HG02623 (cell line): Measurements from ENCODE around the gene CCNO.

Source experiments
- ATAC-seq: cut with Tn5 transposase; IDR thresholded peaks from one replicate; pipeline ENCODE4 v1.9.1; 2021; ENCODE audit warnings: moderate library complexity; ENCODE audit not compliant: unreplicated experiment

Gene CCNO, protein sequence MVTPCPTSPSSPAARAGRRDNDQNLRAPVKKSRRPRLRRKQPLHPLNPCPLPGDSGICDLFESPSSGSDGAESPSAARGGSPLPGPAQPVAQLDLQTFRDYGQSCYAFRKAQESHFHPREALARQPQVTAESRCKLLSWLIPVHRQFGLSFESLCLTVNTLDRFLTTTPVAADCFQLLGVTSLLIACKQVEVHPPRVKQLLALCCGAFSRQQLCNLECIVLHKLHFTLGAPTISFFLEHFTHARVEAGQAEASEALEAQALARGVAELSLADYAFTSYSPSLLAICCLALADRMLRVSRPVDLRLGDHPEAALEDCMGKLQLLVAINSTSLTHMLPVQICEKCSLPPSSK

DNA sequence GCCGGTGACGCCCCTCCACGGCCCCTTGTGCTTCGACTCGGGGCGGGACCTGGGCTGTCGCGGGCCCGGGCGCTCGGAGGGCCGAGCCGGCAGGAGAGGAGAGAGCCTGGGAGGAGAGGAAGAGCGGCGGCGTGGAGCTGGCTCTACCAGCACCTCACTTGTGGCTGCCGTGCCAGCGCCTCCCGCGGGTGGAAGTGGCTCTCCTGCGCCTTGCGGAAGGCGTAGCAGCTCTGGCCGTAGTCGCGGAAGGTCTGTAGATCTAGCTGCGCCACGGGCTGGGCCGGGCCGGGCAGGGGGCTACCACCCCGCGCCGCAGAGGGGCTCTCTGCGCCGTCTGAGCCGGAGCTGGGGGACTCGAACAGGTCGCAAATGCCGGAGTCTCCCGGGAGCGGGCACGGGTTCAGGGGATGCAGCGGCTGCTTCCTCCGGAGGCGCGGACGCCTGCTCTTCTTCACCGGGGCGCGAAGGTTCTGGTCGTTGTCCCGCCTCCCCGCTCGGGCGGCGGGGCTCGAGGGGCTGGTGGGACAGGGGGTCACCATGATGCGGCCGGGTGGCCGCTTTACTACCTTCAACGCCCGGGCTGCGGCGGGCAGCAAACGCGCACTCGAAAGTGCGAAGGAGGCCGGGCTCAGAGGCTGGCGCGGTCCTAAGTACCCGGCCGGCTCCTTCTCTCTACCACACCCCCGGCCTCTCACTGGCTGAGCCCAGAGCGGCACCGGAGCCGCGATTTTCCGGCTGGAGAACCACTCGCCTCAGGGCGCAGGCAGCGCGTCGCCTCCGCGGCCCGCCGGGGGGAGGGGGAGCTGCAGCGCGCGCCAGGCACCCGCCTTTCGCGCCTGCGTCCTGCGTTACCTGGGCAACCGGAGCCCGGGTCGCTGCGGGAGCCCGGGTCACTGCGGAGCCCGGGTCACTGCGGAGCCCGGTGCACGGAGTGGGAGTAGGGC lies at the start of gene CCNO:
TSS of gene CCNO (minus strand) at position 624 of the 944 bp plus-strand sequence. CDS start at position 539, 85 bp downstream.
- peak; percentile 52 for ATAC-seq

DNA sequence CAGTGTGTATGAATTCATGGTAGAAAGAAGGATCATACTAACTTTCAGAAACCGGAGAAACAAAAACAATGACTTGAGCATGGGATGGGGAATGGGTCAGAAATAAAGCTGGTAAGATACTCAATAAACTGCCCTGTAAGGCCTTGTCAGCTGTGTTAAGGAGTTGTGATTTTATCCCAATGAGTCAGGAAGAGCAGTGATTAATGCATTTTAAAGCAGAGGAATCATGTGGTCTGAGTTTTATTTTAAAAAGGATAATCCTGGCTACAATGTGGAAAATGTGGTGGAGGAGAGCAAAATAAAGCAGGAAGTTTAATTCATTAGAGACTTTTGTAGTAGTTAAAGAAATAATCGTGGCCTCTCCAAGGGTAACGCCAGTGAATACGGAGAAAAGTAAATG lies 45.4 kb upstream of the CCNO start:
- ATAC-seq, result no peak

DNA sequence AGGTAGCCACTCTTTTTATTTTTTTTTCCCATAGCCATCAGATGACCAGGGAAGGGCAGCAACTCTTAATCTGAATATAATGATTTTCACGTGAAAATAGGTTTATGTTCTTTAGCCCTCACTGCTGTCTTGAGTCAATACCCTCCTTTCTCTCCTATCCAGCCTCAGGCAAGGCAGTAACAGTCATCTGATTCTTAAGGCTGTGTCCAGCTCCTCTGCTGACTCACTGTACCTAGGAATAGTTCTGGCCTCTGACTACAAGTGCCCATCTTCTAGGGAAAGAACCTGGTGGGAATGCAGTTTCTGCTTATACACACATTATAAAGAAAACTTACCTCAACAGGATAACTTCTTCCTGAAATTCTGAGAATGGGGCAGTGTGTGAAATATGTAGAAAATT lies 43.4 kb upstream of the CCNO start:
- no peak for ATAC-seq

DNA sequence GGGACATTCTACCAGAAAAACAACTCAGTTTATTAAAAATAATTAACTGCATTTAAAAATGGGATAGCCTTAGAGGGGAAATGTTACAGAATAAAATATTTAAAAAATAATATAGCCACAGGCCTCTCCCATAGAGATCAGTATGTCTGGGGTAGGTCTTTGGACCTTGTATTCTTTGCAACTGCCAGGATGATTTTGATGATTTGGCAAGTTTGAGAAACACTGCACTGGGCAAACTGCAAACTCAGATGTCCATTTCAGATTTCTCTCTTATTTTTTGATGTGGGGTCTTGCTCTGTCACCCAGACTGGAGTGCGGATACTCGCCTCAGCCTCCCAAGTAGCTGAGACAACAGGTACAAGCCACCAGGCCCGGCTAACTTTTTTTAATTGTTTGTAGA lies 24.9 kb upstream of the CCNO start:
- ATAC-seq, result no peak

DNA sequence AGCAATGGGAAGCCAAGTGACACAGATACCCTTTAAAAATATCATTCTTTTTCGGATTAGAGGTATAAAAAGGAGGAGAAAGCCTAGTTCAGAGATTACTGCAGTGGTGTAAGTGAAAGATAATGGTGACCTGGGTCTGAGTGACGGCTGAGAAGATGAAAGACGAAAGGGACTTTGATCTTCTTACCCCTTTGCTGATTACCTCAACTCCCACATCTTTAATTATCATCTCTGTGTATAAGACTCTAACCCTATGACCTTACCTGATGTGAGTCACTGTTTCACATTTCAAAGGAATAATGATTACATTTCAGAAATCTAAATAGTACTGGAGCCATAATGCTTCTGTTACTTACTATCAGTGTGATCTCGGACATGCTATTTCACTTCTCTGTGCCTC lies 21.4 kb upstream of the CCNO start:
- no peak for ATAC-seq

DNA sequence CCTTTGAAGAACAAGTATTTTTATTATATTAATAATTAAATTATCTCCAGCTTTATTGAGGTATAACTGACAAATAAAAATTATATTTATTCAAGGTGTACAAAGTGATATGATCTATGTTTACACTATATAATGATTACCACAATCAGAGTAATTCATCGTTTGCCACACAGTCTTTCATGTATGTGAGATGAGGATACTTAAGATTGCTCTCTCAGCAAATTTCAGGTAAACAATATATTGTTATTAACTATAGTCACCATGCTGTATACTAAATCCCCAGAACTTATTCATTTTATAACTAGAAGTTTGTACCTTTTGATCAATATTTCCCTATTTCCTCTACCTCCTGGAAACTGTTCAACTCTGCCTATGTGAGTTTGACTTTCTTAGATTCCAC lies 16.7 kb upstream of the CCNO start:
- no peak for ATAC-seq

DNA sequence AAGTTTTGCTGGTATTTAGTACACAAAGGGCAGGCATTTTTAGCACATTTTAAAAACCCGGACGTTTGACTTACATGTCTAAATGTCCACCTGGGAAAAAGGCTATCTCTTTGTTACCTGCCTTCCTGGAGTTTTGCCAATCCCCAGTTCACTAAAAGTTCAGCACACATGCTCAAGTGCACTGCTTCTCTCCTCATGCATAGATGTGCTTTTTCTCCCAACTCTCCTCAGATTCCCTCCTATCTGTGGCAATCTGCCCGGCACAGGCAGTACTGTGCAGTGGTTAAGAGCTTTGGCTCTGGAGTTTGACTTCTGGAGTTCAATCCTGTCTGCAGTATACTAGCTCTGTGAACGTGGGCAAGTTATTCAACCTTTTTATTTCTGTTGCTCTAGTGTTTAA lies 8.3 kb upstream of the CCNO start:
- ATAC-seq, result no peak

DNA sequence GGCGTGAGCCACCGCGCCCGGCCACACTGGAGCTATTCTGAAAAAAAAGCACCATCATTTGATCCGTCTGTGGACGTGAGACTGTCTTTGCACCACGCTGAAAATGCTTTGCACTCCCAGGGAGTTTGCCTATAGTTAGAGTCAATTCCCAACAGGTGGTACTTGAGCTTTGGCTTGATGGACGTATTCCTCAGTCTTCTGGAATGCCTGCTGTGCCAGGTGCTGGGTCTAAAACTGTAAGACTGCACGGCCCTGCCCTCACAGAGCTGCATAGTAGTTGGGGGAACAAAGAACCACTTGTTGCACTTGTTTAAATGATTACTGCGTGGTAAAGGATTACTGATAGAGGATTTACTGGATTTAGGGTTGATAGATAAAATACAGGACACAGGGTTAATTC lies 3.4 kb upstream of the CCNO start:
- no peak for ATAC-seq

DNA sequence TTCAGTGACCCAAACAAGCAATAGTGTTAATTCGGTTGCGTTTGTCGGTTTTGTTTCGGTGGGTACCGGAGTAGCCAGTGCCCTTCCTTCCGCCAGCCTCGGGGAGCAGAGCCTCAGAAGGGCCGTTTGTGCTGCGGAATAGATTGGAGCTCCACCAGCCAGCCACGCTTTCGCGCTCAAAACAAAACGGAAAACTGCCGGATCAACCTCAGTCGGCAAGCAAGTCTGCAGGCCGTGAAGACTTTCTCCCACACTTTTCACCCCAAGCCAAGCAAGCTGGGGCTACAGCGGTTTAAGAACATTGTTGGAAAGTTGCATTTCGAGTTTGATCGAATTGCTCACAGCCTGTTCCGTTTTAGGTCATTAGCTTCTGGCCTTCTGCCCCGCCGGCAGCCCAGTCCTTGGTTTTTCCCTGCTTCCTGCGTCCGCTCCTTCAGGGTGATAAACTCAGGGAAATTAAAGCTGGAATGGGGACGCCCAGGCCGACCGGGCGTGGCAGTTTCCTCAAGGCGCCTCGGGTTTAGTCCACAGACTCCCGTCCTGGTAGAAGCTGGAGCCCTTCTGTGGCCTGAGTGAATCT lies 803 bp upstream of the CCNO start:
- no peak for ATAC-seq

DNA sequence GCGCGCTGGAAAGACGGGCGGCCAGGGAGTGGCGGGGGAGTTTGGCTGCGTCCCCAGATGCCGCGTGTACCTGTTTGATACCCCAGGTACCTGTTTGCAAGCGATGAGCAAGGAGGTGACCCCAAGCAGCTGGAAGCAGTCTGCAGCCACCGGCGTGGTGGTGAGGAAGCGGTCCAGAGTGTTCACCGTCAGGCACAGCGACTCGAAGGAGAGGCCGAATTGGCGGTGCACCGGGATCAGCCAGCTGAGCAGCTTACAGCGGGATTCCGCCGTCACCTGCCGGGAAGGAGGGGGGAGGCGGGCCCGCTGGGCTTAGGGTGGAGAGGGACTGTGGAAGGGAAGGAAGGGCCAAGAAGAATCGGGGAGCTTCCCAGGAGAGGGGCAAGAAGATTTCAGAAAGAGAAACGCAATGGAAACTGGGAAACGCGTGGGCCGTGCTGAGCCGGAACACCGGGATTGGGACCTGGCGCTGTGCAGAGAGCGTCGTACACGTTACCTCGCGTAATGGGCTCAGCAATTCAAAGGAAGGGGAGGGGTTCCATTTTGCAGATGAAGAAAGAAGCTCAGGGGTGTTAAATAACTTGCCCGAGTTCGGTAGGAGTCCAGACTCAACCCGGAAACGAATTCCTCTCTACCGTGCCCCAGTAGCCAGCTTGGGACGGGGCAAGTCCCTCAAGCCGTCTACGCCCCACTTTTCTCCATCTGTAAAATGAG lies 980 bp downstream of the CCNO start:
- no peak for ATAC-seq

DNA sequence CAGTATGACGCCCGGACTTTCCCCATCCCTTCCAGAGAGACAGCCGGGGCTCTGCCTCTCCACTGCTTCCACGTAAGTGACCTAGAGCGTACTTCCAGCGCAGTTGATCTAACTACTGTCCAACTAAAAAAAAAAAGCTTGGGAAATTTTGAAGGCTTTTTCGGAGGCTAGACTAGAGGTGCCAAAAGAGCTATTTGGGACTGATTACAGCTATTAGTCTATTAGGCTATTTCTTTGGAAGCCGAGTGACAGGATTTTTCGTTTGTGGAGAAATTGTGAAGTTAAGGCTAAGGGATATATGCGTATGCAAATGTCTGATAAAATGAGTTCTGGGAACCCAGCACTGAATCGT lies 1.5 kb downstream of the CCNO start:
- ATAC-seq, result no peak

DNA sequence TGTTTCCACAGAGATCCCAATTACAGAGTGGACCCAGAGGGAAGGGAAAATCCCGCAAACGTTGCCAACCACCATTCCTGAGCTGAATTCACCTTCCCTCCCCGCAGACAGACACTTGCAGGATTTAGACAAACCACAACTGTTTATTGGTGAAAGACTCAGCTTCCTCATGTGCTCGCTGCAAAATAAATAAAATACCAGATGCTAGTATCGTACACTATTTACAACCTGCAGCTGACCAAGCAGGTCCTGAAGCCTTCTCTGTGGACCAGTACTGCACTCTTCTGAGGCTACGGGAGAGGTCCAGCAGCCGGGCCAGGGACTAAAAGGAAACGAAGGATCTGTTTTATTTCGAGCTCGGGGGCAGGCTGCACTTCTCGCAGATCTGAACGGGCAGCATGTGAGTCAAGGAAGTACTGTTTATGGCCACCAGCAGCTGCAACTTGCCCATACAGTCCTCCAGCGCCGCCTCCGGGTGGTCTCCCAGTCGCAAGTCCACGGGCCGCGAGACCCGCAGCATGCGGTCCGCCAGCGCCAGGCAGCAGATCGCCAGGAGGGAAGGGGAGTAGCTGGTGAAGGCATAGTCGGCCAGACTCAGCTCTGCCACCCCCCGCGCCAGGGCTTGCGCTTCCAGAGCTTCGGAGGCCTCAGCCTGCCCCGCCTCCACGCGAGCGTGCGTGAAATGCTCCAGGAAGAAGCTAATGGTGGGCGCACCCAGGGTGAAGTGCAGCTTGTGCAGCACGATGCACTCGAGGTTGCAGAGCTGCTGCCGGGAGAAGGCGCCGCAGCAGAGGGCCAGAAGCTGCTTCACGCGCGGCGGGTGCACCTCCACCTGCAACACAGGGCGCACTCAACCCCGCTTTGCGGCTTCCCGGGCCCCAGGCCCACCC lies 2.1 kb downstream of the CCNO start:
- ATAC-seq, result no peak

DNA sequence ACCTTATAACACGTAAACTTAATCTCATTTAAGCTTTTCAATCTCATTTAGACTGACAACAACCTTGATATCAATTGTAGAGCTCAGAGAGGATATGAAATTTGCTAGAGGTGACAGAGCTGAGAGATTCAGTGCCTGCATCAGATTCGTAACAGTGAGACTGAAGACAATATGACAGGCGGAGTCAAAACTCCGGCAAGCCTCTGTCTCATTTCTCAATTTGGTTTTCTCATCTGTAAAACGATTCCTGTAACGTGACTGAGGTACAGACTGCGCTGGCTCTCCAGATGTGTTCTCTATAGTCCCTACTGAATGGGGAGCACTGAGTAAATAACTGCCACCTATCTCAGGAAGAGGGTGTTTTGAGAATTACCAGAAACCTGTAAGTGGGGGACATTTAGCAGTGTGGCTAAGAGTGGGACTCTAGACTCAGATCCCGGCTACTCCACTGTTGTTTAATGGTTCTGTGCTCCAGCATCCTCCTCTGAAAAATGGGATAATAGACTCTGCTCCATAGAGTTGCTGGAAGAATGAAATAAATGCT lies 3.2 kb downstream of the CCNO start:
- ATAC-seq, result no peak

DNA sequence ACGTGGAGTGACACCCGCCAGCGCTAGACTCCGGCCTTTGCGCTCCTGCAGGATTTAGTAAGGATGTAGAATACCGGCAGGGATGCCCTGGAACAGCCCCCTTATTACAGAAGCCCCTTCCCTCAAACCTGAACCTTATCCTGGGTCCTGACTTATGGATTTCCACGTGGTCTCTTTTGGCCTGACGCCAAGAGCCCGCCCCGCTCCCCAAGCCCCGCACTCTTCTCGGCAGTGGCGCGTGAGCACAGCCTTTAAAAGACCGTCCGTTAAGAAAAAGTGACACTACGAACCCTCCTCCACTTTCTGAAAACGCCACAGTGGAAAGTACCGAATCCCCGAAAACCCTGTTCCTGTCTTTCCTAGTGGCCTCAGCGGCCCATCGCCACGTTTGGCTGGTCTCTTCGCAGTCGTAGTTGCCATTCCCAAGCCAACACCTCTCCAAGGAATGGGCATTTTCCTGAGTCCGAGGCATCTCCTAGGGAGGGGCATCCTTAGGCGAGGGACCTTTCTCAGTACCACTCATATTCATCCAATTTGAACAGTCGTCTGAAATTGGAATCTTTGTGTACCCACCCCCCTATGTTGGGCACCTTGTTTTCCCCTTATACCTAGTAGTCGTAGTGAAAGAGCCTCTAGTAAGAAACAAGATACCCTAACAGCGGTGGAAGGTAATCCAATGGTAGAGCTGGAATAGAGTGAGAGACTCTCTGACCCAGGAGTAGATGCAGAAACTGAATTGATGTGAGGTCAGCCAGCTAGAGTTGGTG lies 5.6 kb downstream of the CCNO start:
- ATAC-seq, result no peak

DNA sequence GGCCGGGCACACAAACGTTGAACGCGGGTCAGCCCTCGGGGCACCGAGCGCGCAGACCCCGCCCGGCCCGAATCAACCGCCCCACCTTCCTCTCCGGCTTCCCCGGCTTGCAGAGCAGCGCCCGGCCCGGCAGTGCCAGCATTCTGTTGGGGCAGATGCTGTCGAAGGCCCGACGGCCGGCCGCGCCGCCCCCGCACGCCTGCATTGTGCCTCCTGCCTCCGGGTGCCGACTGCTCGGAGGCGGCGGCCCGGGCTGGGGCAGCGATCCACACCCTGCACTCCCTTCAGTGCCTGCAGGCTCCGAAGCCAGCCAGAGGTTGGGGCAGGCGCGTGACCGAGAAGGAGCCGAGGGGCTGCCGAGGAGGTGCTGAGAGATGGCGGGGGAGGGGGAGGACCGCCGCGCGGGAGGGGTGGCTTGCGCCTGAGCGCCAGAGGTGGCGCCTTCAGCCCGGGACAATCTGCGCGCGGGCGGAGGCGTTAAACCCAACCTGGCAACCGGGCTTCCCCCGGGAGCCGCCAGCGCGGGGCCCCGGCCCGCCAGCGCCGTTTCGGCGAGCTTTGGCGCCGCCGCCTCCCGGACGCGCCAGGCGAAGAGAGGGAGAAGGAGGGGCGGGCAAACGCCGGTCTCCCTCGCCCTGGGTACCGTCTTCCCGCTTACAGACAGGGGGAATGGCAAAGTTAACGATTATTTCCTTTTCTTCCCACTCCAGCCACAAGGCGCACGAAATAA lies 6.3 kb downstream of the CCNO start, which contains the start of gene MCIDAS:
TSS of gene MCIDAS (minus strand) at position 382 of the 730 bp plus-strand sequence. CDS start at position 205, 177 bp downstream.
- ATAC-seq, result no peak

DNA sequence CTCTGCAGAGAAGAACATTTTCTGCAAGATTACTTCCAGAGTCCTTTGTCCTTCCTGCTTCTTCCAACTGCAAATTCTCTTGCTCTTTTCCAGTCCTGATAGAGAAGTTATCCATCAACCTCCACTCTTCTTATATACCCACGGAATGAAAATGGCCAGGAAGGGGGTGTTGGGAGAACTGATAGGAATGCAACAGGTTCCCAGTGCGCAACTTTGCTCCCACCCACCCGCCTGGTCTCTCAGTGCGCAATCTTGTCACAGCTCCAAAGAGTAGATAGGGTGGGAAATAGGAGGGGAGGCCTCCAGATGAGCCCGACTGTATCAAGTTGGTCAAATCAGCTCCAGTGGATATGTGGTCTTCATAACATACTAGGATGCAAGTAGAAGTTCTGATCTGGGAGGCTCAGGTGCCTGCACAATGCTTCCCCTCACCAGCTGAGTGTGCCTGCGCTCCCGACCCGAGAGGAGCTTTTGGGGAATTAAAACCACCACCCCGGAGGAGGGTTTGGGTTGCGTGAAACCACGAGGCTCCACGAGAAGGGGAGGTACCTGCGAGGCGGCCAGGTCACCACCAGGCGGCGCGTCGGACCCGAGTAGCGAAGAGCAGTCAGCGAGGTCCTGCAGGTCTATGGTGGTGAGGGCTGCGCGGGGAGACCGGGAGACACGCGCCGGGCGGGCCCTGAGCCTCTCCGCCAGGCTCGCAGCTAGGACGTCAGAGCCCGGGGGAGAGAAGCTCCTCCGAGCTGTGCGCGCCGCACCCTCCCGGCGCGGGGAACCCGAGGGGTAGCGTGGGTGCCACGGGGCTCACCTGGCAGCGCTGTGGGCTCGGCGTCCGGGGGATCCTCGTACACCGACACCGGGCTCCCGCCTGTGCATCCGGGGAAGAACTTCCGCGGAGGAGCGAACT lies 7.1 kb downstream of the CCNO start:
- peak; percentile 47 for ATAC-seq

DNA sequence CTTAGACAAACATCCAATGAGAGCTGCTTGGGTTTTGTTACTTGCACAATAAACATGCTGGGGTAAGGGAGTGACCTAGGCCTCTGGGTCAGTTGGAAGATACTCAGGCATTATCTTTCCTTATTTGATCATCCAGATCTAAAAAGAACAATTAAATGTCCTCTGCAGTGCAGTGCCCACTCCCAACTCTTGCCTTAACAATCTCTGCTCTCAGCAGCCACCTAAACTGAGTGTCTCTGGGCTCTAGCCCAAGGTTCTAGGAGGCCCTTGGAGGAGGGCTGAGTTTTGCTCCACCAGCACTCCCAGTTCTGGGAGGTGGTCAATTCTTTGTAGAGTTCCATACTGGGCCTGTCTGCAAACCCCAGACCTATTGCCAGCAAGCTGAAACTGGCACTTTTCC lies 8.1 kb downstream of the CCNO start:
- ATAC-seq, result no peak
